HG03103 (cell line): ENCODE data around the gene MARS1.

Experiments
- ATAC-seq: cut with Tn5 transposase; IDR thresholded peaks from one replicate; pipeline ENCODE4 v1.9.1; 2021; ENCODE audit warnings: low read depth; ENCODE audit not compliant: unreplicated experiment

MARS1 gene

DNA sequence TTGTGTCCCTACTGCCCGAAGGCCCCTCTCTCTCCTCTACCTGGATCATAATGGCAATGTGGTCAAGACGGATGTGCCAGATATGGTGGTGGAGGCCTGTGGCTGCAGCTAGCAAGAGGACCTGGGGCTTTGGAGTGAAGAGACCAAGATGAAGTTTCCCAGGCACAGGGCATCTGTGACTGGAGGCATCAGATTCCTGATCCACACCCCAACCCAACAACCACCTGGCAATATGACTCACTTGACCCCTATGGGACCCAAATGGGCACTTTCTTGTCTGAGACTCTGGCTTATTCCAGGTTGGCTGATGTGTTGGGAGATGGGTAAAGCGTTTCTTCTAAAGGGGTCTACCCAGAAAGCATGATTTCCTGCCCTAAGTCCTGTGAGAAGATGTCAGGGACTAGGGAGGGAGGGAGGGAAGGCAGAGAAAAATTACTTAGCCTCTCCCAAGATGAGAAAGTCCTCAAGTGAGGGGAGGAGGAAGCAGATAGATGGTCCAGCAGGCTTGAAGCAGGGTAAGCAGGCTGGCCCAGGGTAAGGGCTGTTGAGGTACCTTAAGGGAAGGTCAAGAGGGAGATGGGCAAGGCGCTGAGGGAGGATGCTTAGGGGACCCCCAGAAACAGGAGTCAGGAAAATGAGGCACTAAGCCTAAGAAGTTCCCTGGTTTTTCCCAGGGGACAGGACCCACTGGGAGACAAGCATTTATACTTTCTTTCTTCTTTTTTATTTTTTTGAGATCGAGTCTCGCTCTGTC lies 31.0 kb upstream of the MARS1 start:
- ATAC-seq: no peak

DNA sequence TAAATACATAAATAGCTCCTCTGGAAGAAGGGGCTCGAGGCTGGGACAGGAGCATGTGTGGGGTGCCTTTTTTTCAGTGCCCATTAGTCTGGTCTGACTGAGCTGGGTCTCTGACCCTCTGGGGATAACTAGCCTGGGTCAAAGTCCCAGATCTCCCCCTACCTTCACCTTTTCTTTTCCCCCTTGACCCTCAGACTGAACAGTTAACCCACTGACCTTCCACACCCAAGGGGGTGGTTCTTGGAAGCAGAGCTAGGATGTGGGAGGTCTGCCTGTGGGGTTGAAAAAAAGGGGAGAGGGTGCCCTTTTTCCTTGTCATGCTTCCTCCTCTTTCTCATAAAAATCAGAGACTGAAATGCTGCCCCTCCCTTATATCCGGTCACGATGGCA lies 29.2 kb upstream of the MARS1 start:
- no peak for ATAC-seq

GRCh38 chr12:57459055-57459749 lies 28.7 kb upstream of the MARS1 start:
- ATAC-seq: peak; percentile 44

- ATAC-seq: no peak
Measured at GRCh38 chr12:57459750-57460467, 28.0 kb upstream of the MARS1 start, which contains the start of gene GLI1. Gene GLI1 (plus strand): TSS chr12:57459785. CDS start chr12:57463692, 3,907 bp downstream.

- no peak for ATAC-seq
Measured at GRCh38 chr12:57460468-57460784, 27.4 kb upstream of the MARS1 start.

GRCh38 chr12:57460841-57461275 lies 27.0 kb upstream of the MARS1 start:
- no peak for ATAC-seq

DNA sequence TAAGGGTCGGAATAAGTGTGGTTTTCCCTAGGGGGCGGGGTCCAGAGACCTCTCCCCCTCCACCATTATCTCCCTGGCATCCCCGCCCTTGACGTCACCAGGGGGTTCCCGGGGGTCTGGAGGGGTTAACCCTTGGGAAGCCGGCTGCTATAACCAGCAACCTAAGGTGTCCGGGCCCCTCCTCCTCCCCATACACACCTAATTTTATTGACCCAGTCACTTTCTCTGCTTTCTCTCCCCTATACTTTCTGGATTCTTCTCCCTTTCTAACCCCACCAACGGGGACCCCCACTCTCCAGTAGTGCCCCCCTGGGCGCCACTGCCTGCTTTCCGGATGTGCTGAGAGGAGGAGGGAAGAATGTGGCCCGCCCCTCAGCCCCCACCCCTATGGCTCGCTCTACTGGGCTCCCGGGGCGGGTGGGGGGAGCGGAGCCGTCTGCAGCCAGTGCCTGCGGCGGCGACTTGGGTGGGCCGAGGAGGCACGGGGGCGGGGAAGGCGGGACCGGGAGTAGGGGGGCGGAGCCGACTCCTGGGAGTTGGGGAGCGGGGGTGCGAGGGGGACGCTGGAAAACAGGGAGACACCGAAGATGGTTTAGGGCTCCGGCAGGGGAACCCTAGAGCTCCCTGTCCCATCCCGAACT lies 26.5 kb upstream of the MARS1 start:
- no peak for ATAC-seq

DNA sequence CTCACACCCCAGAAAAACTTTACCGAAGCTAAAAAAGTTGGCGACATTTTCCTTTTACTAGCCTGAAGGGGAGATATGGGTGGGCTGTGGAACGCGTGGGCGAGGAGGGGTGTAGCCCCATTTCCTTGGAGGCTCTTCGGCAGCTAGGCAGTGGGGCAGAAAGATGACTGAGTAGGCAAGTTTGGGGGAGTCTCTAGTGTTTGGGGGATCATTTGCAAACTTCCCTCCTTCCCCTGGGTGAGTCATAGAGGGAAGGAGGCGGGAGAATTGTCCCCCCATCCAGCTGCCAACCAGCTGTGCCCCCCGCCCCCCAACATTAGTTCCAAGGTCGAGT lies 26.0 kb upstream of the MARS1 start:
- ATAC-seq: no peak

GRCh38 chr12:57462251-57462911 lies 25.5 kb upstream of the MARS1 start:
- peak; percentile 69 for ATAC-seq

GRCh38 chr12:57462912-57463253 lies 25.0 kb upstream of the MARS1 start:
- ATAC-seq: no peak

GRCh38 chr12:57464569-57464968 lies 23.3 kb upstream of the MARS1 start:
- no peak for ATAC-seq

GRCh38 chr12:57465030-57465746 lies 22.7 kb upstream of the MARS1 start:
- ATAC-seq: no peak

DNA sequence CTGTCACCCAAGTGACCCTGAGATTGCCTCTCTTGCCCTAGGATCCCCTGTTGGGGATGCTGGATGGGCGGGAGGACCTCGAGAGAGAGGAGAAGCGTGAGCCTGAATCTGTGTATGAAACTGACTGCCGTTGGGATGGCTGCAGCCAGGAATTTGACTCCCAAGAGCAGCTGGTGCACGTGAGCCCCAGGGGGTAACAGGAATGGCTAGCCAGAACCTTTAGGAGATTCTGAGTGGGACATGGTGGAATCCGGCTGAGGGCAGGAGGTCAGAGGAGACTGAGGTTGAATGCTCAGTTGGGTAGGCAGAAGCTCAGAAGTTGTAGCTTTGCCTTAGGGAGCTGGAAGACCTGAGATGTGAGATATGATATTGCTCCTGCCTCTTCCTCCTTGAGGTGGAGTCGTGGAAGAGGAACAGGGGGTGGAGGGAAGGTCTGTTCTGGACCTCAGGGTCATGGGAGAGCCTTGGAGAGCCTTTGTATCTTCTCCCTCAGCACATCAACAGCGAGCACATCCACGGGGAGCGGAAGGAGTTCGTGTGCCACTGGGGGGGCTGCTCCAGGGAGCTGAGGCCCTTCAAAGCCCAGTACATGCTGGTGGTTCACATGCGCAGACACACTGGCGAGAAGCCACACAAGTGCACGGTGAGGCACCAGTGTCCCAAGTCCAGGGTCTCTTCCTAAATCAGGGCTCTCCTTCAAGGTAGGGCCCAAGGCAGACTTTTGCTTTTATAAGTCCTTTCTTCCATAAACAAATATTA lies 21.9 kb upstream of the MARS1 start:
- no peak for ATAC-seq

GRCh38 chr12:57467212-57467874 lies 20.5 kb upstream of the MARS1 start:
- no peak for ATAC-seq

- no peak for ATAC-seq
Measured at GRCh38 chr12:57467915-57468314, 20.0 kb upstream of the MARS1 start.

- no peak for ATAC-seq
Measured at GRCh38 chr12:57469296-57470164, 18.3 kb upstream of the MARS1 start.

- ATAC-seq: no peak
Measured at GRCh38 chr12:57470286-57470969, 17.4 kb upstream of the MARS1 start.
